HG03571 (cell line): ENCODE results near the gene RAP2B.

Source experiments
- ATAC-seq: cut with Tn5 transposase; IDR thresholded peaks from one replicate; pipeline ENCODE4 v1.9.1; 2021; ENCODE audit not compliant: unreplicated experiment

RAP2B gene

DNA sequence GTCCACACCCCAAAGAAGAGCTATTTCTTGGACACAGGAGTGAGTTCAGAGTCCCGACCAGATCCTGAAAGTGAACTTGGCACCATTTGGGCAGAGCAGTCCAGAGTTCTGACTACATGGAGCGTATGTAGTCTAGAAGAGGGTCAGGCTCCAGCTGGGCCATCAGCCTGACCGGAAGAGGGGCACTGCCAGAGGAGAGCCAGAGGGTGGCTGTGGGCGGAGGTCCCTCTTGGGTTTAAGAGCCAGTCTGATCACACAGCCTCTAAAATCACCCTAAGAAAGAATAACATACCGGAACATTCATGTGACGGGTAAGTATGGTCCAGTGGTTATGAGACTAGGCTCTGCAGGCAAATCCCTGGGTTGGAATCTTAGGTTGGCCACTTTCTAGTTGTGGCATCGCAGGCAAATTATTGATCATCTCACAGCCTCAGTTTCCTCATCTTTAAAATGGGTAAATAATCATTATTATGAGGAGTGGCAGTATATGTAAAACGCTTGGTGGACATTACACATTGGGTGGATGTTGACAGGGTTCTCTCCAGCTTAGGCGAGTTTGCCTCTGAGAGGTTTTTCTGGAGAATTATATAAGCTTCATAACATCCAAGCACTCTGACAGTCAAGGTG is 2.1 kb upstream of the RAP2B start:
- ATAC-seq: no peak

DNA sequence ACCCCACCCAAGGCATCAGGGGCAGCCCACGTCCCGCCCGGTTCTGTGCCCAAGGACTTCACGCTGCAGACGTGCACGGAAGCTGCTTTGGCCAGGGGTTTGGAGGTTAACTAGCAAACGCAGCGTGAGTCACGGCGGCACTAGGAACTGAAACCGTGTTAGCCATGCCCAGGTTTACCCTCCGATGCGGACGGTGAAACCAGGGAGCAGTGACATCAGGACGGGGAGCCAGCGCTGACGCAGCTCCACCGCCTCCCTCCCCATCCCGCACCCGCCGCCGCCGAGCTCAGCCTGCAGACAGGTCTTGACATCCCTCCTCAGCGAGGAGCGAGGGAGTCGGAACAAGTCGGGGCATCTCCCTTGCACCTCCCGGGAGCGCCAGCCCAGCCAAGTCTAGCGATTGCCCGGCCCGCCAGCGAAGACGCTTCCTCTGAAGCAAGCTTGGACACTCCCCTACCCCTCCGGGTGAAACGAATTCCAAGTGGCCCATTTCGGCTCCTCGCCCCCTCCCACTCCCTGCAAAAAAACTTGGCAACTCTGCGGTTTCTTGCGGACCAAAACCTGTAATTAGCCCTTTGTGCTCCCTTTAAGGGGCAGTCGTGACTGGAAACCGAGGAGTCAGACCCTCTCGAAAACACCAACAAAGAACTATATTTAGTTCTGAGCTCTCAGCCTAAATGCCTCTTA is 1.4 kb upstream of the RAP2B start:
- ATAC-seq: peak; percentile 31

DNA sequence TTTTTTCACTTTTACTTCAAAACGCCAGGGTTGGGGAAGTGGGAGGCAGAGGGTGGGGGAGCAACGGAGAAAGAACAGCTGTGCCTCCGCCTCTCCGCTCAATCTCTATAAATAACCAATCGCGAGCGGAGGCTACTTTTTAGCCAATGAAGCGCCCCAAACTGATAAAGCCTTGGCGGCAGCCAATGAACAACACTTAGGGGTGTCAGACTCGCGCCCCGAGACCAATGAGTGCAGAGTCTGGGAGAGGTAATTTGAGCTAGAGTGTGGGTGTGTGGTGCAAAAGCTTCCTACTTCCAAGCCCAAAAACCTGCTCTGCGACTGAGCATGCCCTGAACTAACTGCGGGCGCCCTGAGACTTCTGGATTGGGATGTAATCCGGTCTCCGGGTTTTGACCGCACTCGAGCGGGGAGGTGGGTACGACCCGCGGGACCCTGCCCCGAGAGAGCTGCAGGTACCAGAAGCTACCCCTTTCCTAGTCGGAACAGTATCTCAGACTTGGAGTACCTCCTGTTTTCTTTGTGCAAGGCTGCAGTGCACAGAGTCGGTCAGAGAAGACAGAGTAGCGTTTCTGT is 800 bp upstream of the RAP2B start:
- ATAC-seq: peak; percentile 81

DNA sequence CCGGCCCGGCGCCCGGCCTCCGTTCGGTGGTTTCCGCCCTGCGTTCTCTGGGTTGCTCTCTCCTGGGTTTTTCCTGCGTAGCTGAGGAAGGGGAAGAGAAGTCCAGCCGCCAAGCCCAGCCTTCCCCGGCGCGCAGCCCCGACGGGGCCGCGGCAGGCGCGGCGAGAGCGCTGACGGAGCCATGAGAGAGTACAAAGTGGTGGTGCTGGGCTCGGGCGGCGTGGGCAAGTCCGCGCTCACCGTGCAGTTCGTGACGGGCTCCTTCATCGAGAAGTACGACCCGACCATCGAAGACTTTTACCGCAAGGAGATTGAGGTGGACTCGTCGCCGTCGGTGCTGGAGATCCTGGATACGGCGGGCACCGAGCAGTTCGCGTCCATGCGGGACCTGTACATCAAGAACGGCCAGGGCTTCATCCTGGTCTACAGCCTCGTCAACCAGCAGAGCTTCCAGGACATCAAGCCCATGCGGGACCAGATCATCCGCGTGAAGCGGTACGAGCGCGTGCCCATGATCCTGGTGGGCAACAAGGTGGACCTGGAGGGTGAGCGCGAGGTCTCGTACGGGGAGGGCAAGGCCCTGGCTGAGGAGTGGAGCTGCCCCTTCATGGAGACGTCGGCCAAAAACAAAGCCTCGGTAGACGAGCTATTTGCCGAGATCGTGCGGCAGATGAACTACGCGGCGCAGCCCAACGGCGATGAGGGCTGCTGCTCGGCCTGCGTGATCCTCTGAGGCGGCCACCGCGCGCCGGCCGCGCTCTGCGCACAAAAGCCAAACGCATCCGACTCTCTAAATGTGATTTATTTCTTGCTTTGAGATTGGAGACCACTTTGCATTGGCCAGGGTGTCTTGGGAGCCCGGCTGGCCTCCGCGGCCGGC is 727 bp downstream of the RAP2B start:
- ATAC-seq: peak; percentile 2

DNA sequence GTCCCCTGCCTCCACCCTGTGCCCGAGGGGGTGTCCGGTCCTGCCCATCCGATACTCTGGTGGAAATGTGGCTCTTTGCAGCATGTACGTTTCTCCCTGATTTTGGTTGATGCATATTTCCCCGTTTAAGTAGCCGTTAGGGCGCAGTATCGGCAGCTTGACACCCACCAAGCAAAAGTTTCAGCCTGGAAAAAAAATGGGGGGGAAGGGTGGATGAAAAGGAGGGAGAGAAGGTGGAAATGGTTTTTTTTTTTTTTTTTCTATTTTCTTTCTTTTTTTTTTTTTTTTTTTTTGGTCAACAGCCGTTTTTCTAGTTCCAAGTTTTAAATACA is 1.3 kb downstream of the RAP2B start:
- no peak for ATAC-seq

DNA sequence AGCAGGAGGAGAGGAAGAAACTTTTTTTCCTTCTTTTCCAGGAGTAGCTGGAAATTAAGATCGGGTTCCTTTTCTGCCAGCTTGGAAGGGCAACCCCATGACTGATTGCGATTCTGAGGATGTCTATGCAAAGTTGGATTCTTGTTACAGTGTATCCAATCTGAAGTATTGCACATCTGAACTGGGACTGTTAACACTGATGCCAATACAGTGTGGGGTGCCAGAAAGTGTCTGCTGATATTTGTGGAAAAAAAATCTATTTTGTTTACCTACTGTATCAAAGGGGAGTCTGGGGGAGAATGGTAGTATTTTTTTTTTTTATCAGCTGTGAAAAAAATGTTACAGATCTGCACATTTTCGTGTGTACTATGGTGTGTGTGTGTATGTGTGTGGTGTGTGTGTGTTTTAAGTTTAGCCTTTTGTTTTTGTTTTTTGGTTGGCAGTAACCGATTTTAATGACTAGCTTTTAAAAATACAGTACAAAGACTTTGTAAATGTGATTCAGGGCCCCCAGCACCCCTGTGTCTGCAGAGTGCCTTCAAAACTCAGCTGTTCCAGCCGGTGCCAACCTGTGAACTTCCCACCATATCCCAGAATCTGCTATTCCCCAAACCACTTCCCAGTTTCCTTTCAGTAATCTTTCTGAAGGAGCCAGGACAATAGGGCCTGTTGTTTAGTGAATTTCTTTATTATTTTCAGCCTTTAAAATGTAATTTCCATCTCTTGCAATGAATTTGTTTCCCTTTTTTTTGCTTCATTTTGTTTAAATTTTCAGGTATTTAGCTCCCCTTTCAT is 1.9 kb downstream of the RAP2B start:
- no peak for ATAC-seq

DNA sequence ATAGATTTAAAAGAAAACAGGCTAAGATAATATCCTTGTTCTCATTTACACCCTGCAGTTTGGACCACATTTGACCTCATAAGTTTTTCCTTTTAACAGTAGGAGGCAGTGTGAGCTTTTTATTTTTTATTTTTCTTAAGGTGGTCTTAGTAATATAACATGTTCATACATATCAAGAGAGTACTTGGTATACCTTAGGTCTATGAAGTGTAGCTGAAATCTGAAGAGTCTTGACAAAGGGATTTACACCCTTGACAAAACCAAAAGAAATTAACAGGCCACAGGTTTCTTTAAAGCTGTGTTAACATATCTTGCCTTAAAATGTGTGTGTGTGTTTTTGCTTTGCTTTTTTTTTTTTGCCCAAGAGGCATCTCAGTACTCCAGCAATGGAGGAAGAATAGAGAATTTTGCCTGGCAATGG is 3.2 kb downstream of the RAP2B start:
- no peak for ATAC-seq

DNA sequence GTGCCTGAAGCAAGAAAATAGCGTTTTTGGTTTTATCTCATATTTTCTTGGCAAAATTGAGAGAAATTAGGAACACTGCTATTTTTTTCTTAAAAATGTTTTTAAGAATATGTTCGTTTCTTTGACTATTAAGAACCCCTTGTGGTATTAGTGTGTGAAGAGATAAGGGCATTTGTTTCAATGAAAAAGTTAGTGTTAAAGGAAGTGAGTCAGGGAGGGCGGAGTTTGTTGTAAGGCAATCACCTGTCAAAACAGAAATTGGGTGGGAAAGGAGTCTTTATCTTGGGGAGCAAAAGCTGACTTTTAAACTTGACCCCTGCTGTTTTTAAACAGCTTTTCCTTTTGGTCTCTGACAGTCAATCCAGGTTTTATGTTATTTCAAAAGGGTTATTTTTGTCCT is 4.2 kb downstream of the RAP2B start:
- no peak for ATAC-seq

DNA sequence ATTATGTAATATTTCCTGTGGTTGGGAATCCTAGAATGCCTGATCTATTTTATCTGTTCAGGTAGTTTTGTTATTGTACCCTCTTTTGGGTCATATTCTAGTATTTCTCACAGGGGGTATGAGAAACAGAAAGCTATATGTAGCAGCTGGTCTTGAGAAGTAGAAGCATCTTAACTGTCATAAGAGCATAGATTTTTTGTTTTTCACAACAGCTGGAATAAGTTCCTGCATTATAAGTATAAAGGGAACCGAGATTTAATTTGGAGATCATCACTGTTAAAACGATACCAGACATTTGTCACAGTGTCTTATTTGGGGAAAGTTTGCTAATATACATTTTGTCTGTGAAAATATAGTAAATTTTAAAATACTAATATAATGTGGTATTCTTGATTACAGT is 4.8 kb downstream of the RAP2B start:
- ATAC-seq: no peak

DNA sequence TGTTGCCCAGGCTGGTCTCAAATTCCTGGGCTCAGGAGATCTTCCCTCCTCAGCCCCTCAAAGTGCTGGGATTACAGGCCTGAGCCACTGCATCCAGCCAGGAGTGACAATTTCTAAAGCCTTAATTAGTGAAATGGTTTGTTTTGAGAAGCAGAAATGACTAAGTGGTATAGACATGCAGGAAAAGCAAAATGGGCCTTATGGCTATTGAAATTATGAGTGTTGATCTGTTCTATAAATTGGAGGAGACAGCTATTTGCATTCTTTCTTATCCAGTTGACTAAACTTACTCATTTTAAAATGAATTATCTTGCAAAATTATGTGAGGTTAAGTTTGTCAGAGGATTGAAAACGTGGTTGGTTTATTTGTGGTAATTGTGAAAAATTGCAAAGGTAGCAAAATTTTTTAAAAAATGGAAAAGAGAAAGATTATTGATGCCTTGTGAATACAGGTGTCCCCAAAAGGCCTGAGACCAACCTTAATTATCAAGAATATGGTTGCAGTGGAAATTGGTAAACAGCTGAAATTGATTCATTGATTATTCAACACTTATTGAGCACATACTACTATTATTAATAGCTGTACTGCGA is 7.9 kb downstream of the RAP2B start:
- ATAC-seq: no peak

DNA sequence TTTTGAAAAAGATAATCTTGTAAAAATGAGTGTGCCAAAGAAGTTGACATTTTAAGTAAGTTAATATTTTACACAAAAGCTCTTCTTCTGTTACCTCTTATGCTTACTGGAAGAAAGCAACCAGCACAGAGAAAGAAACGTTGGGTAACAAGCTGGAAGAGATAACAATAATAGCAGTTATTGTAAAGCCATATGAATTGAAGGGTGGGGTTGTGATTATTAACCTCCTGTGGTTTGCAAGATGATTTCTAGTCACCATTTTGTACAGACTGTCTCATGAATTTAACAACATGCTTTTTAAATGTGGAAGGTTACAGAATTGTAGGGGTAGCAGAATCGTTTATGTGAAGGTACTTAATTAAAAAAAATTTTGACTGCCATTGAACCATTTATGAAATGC is 9.2 kb downstream of the RAP2B start:
- no peak for ATAC-seq

DNA sequence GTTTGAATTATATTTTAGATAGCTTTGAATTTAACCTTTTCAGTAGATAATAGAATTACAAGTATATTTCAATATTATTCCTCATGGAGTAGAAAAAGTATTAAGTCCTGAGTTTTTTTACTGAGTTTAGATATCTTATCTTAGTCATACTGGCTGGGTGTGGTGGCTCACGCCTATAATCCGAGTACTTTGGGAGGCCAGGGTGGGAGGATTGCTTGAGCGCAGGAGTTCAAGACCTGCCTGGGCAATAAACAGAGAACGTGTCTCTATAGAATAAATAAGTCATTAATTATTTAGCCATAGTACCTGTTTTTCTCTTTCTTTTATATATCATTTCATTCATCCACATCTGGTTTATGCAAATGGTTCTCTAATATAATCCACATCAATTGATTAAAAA is 9.9 kb downstream of the RAP2B start:
- ATAC-seq: no peak

DNA sequence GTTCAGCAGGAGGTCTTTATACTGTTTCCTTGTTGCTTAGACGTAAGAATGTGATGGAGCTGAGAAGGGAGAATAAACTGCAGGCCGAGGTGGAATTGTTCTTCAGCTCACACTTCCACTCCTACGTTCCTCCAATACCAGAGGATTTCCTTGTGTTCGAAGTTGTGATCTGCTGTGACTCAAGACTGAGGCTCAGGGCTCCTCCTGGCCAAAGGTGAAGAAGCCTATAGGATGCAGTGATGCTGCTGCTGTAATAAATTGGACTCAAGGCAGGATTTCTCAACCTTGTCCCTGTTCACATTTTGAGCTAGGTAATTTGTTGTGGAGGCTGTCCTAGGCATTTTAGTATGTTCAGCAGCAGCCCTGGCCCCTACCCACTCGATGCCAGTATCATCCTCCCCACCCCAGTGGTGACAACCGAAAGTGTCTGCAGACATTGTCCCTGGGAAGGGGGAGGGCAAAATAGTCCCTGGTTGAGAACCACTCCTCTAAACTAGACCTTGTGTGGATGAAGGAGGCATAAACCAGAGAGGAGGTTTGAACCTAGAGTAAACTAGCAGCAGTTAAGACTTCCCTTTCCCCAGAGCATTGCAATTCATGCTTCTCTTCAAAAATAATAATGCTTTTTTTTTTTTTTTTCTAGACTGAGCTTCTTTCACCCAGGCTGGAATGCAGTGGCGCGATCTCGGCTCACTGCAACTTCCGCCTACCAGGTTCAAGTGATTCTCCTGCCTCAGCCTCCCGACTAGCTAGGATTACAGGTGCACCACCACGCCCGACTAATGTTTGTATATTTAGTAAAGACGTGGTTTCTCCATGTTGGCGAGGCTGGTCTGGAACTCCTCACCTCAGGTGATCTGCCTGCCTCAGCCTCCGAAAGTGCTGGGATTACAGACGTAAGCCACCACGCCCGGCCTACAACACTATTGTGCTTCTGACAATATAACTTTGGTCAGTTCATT is 11.1 kb downstream of the RAP2B start:
- no peak for ATAC-seq

DNA sequence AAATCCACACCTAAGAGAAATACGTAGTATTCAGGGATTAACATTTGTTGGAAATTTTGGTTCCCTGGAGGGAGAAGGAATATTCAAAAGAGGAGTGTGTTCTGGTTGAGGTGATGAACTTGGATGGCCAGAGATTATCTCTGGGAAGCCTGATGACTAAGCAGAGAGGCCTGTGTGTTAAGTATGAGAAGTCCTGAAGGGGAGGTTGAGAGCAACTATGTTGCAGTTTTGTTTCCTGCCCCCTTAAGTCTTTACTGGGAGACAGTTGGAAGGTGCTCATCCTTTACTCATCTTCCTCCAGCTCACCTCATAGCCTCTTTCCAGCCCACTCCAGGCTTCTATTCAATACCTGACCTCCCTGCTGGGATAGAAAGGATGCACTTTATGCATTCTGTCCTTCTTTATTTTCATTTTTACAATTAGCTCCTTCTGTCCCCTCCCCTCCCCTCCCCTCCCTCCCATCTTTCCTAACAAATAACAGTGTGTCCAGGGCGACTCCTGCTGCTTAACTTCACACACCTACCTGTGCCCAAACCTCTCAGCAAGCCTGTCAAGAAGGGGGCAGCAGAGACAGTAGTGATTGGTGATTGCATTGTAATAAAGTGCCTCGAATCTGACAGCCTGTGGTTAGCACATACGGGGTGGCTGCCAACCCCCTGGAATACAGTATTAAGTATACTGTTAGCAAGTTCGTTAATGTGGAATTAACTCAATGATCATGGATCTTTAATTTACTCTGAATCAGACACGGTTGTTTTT is 11.9 kb downstream of the RAP2B start:
- ATAC-seq: no peak

DNA sequence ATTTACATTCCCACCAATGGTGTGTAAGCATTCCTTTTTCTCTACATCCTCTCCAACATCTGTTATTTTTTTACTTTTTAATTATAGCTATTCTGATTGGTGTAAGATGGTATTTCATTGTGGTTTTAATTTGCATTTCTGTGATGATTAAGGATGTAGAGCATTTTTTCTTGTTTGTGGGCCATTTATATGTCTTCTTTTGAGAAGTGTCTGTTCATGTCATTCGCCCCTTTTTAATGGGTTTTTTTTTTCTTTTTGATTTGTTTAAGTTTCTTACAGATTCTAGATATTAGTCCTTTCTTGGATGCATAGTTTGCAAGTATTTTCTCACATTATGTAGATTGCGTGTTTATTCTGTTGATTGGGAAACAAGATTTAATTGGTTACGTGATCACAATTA is 14.2 kb downstream of the RAP2B start:
- no peak for ATAC-seq

DNA sequence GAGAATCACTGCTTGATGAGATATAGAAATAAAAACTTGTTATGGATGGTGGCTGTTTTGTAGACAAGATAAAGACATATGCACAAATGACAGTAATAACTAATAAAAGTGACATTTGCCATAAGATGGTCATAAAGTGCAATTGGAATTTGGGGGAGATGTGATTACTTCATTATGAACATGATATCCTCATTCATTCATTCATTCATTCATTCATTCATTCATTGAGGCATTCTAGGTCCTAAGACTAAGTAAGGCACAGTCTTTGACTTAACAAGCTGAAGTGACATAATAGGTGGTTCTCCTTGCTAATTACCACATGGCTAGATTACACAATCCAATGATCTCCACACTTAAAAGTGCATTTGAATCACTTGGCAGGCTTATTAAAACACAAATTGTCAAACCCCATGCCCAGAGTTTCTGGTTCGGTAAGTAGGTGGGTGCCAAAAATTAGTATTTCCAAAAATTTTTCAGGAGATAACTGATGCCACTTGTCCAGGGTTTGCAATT is 18.9 kb downstream of the RAP2B start:
- ATAC-seq: no peak

DNA sequence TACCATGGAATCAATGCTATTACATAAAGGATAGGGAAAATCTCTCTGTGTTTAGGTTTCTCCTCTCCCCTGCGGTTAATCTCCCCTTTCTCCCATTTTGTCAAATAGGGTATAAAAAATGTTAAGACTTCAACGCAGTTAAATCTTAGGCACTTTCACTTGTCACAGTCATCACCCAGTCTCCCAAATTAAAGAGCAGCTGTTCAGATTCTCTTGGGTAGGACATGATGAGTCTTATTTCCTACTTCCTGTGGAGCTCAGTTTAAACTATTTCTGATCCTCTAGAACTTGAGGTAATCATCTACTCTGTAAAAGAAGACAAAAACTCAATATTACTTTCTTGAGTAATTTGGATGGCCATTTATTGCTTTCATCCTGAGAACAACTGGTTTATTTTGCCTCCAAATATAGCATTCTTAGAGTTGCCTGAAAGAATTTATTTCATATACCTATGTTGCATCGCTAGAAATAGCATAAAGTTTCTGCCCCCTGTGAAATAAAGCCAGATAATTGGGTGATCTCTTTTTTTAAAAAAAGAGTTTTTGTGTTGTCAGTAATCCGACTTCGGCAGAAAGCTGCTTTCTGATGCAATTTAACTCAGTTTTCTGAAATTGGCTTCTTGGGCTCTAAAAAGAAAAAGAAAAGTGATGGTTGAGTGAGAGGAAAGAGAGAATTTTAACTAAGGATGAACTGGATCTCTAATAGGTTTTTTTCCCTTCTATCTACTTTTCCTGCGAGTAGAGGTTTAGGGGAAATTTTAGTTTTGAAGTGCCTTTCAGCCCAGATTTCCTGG is 20.7 kb downstream of the RAP2B start:
- ATAC-seq: no peak

DNA sequence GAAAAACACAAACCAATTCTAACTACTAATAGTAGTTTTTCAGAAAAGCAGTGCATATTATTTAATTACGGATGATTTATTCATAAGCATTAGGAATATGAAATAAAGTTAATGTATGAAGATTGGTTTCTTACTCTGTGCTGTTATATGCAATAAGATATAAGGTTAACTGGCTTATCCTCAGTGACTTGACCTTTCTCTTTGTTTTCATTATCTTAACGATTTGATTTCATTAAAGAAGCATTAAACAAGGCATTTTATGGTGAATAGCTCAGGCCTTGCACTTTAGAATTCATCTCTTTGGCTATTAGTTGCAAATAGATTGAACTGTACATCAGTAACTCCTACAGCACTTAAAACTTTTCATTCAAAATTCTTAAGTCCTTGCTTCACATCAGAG is 28.9 kb downstream of the RAP2B start:
- no peak for ATAC-seq
